Adrenal gland (tissue), 12 donors: ENCODE results near the gene DNAJB2. TPM values are rescaled to one million over a fixed set of nuclear protein-coding genes. Genes with fewer than 3 reads are reported as not detected.

Source experiments
- DNase-seq, 7 donors: peaks; one replicate each; pipeline ENCODE4 v3.0.0-alpha.2; 2019 to 2020
- H3K27ac ChIP-seq, 5 donors: fragments of 200-600 bp; sonication (generic) in 4 of 5; 1 replicate in 3 of 5; 2 replicates in 2 of 5; pipeline versions ENCODE4 v1.5.1 to v1.8.0; 2016 to 2020; ENCODE audit warnings: mild to moderate bottlenecking in 1 of 5
- H3K27me3 ChIP-seq: fragments of 200-600 bp; 2 replicates; pipeline ENCODE4 v1.8.0; 2021
- H3K36me3 ChIP-seq, 2 donors: fragments of 200-600 bp; replicated peaks in 1 of 2; 1 replicate in 1 of 2; 2 replicates in 1 of 2; pipeline versions ENCODE4 v1.5.1 to v1.8.0; 2018 to 2022
- H3K4me1 ChIP-seq, 2 donors: fragments of 200-600 bp; replicated peaks in 1 of 2; 1 replicate in 1 of 2; 2 replicates in 1 of 2; pipeline versions ENCODE4 v1.5.1 to v1.8.0; 2018 to 2021
- H3K4me3 ChIP-seq, 4 donors: fragments of 200-600 bp; sonication (generic) in 3 of 4; one replicate each; pipeline ENCODE4 v1.5.1; 2016 to 2018
- H3K9me3 ChIP-seq, 3 donors: fragments of 200-600 bp; sonication (generic) in 1 of 3; replicated peaks in 1 of 3; 1 replicate in 2 of 3; 2 replicates in 1 of 3; pipeline versions ENCODE4 v1.5.1 to v1.8.0; 2016 to 2021
- CTCF ChIP-seq, 6 experiments: fragments of 450-650 bp in 4 of 6; fragments of 200-600 bp in 2 of 6; sonication (generic) in 1 of 6; IDR thresholded peaks; 1 replicate in 5 of 6; 2 replicates in 1 of 6; pipeline versions ENCODE4 v1.5.1 to v1.8.0; 2016 to 2021; ENCODE audit warnings: antibody characterized with exemption in 6 of 6, mild to moderate bottlenecking in 2 of 6, moderate library complexity in 1 of 6
- POLR2A ChIP-seq, 2 donors: fragments of 450-650 bp; IDR thresholded peaks; one replicate each; pipeline ENCODE4 v1.6.1; 2017; ENCODE audit warnings: antibody characterized with exemption in 2 of 2, mild to moderate bottlenecking in 2 of 2, moderate library complexity in 1 of 2
- WGBS, 4 donors: extraction: QIAGEN DNeasy Blood & Tissue Kit in 2 of 4; methylation state at CpG; one replicate each; pipeline versions ENCODE4 v1.1.5 to v1.1.7; 2013 to 2017; 5-methylcytosine and 5-hydroxymethylcytosine counted together
- intact Hi-C, 2 donors: fragments of 100-400 bp; cut with DNase I; formaldehyde crosslinking; loops; one replicate each; pipeline versions ENCODE4 v1.14.1 to v1.15.0; 2022 to 2023
- polyA plus RNA-seq, 3 donors: library from polyadenylated mRNA; stranded (reverse); fragments of 200-250 nt in 2 of 3; fragments of 350-450 nt in 1 of 3; fragmentation: Illumina TruSeq in 1 of 3; extraction: RNeasy Lipid Tissue Mini Kit (QIAGEN cat#74804) in 1 of 3; gene quantifications; one replicate each; pipeline ENCODE4 v1.2.3, GENCODE V29; 2013 to 2014
- total RNA-seq, 9 donors: library from RNA; depleted of rRNA in 4 of 9; stranded (reverse); fragments of >200 nt in 4 of 9; fragments of 120-200 nt in 1 of 9; fragmentation: NEBNext Ultra II Directional in 1 of 9; extraction: Animal tissue kit (Norgen Biotek cat#: 25700) in 1 of 9; gene quantifications; one replicate each; pipeline versions ENCODE4 v1.1.0 to v1.2.4, GENCODE V29; 2013 to 2023
- donor health status: healthy with polysubstance abuse.
- donor health status: Bipolar disorder and iron deficiency.
- donor health status: DM: yes; HTN: yes; CAD: no.
- donor health status: DM: no; HTN: no; CAD: no.
- donor health status: DM: no; HTN: no; CAD: no.
- donor health status: DM: yes; HTN: yes; CAD: no.

DNAJB2 gene
- total and polyA plus RNA-seq, 12 donors = 80.6 to 201 (median 137) TPM

GRCh38 chr2:219246559-219246958 lies 32.6 kb upstream of the DNAJB2 start:
- H3K9me3 ChIP-seq = no peaks in the 10 kb centered on the region
- intact Hi-C loops = loop anchor here (10.0 kb wide), 1 partner anchor 48 kb away; no protein-coding TSS in a partner anchor
- no peak overlapping the region for H3K4me3 ChIP-seq
- no peak for TF ChIP-seq POLR2A (IDR thresholded peaks at IDR 0.05)
- no peak for TF ChIP-seq CTCF (IDR thresholded peaks at IDR 0.05)
- H3K36me3 ChIP-seq = peaks cover 0 to 17% of the 10 kb centered on the region in 2 donors
- no peaks in the 10 kb centered on the region for H3K27me3 ChIP-seq
- peaks cover 29 to 36% of the 10 kb centered on the region in 2 donors for H3K4me1 ChIP-seq
- DNase-seq = no peak
- 93 to 97% (median 94%) methylated on average over 10 of the region's 10 CpGs for WGBS, 4 donors
- H3K27ac ChIP-seq = peak overlapping the region in 2 of 5 donors; percentile 18 to 90

- intact Hi-C loops = loop anchor here (10.0 kb wide), 1 partner anchor 47 kb away; no protein-coding TSS in a partner anchor
- peak overlapping the region in 2 of 5 donors; percentile 76 to 90 for H3K27ac ChIP-seq
- no peaks in the 10 kb centered on the region for H3K9me3 ChIP-seq
These were observed 31.2 kb upstream of the DNAJB2 start for GRCh38 chr2:219247678-219248642.

GRCh38 chr2:219248845-219249202 lies 30.3 kb upstream of the DNAJB2 start:
- Histone ChIP-seq H3K4me1 (peaks cover 37 to 52% of the 10 kb centered on the region in 2 donors), H3K4me3 (no peak overlapping the region), H3K9me3 (no peaks in the 10 kb centered on the region), H3K27ac (peak overlapping the region in 4 of 5 donors; percentile 56 to 90 (median 74)), H3K27me3 (no peaks in the 10 kb centered on the region), H3K36me3 (peaks cover 0 to 17% of the 10 kb centered on the region in 2 donors)
- TF ChIP-seq POLR2A (IDR thresholded peaks at IDR 0.05) (no peak), CTCF (IDR thresholded peaks at IDR 0.05) (no peak)
- 71 to 84% (median 78%) methylated on average over 2 of the region's 2 CpGs for WGBS, 4 donors
- DNase-seq = no peak
- intact Hi-C loops = loop anchor here (10.0 kb wide), 1 partner anchor 46 kb away; no protein-coding TSS in a partner anchor

More at GRCh38 chr2:219247678-219248642, 31.2 kb upstream of the DNAJB2 start:
- no peak for DNase-seq
- TF ChIP-seq POLR2A (IDR thresholded peaks at IDR 0.05) (no peak), CTCF (IDR thresholded peaks at IDR 0.05) (no peak)
- no peak overlapping the region for H3K4me3 ChIP-seq
- H3K4me1 ChIP-seq = peaks cover 33 to 44% of the 10 kb centered on the region in 2 donors
- peaks cover 0 to 17% of the 10 kb centered on the region in 2 donors for H3K36me3 ChIP-seq
- WGBS, 4 donors = 81 to 90% (median 84%) methylated on average over 7 to 17 of the region's 17 CpGs
- no peaks in the 10 kb centered on the region for H3K27me3 ChIP-seq

- intact Hi-C loops = loop anchor here (10.0 kb wide), 1 partner anchor 45 kb away; no protein-coding TSS in a partner anchor
- Histone ChIP-seq H3K36me3 (peaks cover 0 to 17% of the 10 kb centered on the region in 2 donors), H3K9me3 (no peaks in the 10 kb centered on the region), H3K27ac (peak overlapping the region; percentile 29 to 90 (median 71)), H3K27me3 (no peaks in the 10 kb centered on the region), H3K4me1 (peaks cover 37 to 54% of the 10 kb centered on the region in 2 donors), H3K4me3 (no peak overlapping the region)
- TF ChIP-seq CTCF (IDR thresholded peaks at IDR 0.05) (no peak), POLR2A (IDR thresholded peaks at IDR 0.05) (peak; percentile 23 to 65)
- WGBS, 4 donors = 29 to 63% (median 33%) methylated on average over 2 to 7 of the region's 7 CpGs
- peak; percentile 73 to 90 (median 87) for DNase-seq
These were observed 29.8 kb upstream of the DNAJB2 start for GRCh38 chr2:219249203-219249980.
